ENCODE results near the gene SVOP. TPM values are rescaled to one million over a fixed set of nuclear protein-coding genes. Genes with fewer than 3 reads are reported as not detected.

SVOP gene
- polyA plus RNA-seq, 2 of the 4 experiments (the other 2 are of a cell fraction): not detected

GRCh38 chr12:108916336-108916735 is 104.5 kb downstream of the SVOP start:
- H3K4me2 ChIP-seq: no peak overlapping the region
- ChIA-PET CTCF (no interaction called here), POLR2A (no interaction called here)
- FAIRE-seq (no peak), ATAC-seq (no peak), DNase-seq (ENCODE audit: low read depth in 1 of 2, low spot score in 1 of 2) (no peak)
- WGBS (ENCODE audit: missing lambda C conversion rate): 46% methylated on average over 5 of the region's 5 CpGs
- H3K4me3 ChIP-seq: no peak overlapping the region
- no peaks in the 10 kb centered on the region for H3K4me1 ChIP-seq
- no peaks in the 10 kb centered on the region; the same call in 2 of the 3 replicates for H3K9me3 ChIP-seq
- no peak for TF ChIP-seq ESRRA (IDR thresholded peaks at IDR 0.05; ENCODE audit: borderline replicate concordance, low read length)
- TF ChIP-seq CHD4 (IDR thresholded peaks at IDR 0.05; ENCODE audit: borderline replicate concordance): no peak
- TF ChIP-seq ZFP36 (IDR thresholded peaks at IDR 0.05; ENCODE audit: borderline replicate concordance, partially characterized antibody): no peak
- no peak for TF ChIP-seq FOSL2 (IDR thresholded peaks at IDR 0.05)
- no peak for TF ChIP-seq FOSL2 (CRISPR knock-in tag; IDR thresholded peaks at IDR 0.05)
- TF ChIP-seq RNF2 (IDR thresholded peaks at IDR 0.05; ENCODE audit: borderline replicate concordance, low read depth): no peak
- no peak for TF ChIP-seq BCL3 (IDR thresholded peaks at IDR 0.05)
- no peak for TF ChIP-seq MAZ (IDR thresholded peaks at IDR 0.05; ENCODE audit: borderline replicate concordance, low read depth, low read length)
- TF ChIP-seq CTCF (IDR thresholded peaks at IDR 0.05): no peak
- TF ChIP-seq NPAS2 (CRISPR knock-in tag; IDR thresholded peaks at IDR 0.05; ENCODE audit: borderline replicate concordance): no peak
- TF ChIP-seq JUNB (IDR thresholded peaks at IDR 0.05): no peak
- no peak for TF ChIP-seq NR3C1 (IDR thresholded peaks at IDR 0.05)
- TF ChIP-seq ZC3H11A (IDR thresholded peaks at IDR 0.05): no peak
- TF ChIP-seq BHLHE40 (IDR thresholded peaks at IDR 0.05; ENCODE audit: low read depth, low read length): no peak
- TF ChIP-seq MYC (IDR thresholded peaks at IDR 0.05; ENCODE audit: borderline replicate concordance, low read length): no peak
- no peak for TF ChIP-seq HOXB5 (CRISPR knock-in tag; IDR thresholded peaks at IDR 0.05)
- no peak for TF ChIP-seq FOXS1 (CRISPR knock-in tag; IDR thresholded peaks at IDR 0.05)
- TF ChIP-seq PBX3 (IDR thresholded peaks at IDR 0.05): no peak
- no peak for TF ChIP-seq EHMT2 (IDR thresholded peaks at IDR 0.05; ENCODE audit: low read depth)
- no peak overlapping the region for H3K27ac ChIP-seq

DNA sequence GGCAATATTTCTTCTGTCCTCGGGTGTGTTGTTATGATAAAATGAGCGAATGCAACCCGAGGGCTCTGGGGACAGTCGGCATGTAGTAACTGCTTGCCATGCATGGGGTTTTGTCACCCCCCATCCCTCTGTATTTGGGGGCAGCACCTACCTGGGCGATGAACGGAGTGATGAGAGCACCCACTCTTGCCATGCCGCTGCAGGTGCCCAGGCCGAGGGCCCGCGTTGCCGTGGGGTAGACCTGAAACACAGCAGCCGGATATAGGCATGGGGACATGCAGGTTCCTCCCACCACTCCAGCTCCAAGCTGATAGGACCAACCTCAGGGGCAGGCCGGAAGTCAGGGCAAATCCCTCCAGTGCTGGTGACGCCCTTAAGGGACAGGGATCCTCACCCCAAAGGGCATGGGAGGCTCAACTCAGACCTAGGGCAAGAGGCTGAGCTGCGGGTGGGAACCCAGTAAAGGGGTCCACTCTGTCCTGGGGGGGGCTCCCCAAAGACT is 105.2 kb downstream of the SVOP start:
- ATAC-seq: peak in 1 of 2 experiments; percentile 50; a peak in 3 of 6 replicates
- CTCF ChIA-PET: no interaction called here
- 72% methylated on average over 15 of the region's 15 CpGs for WGBS (ENCODE audit: missing lambda C conversion rate)
- POLR2A ChIA-PET: no interaction called here
- no peak for DNase-seq (ENCODE audit: low read depth in 1 of 2, low spot score in 1 of 2)
- H3K4me3 ChIP-seq: no peak overlapping the region
- no peak overlapping the region for H3K27ac ChIP-seq
- no peak overlapping the region for H3K4me2 ChIP-seq
- no peak for FAIRE-seq
- no peaks in the 10 kb centered on the region for H3K4me1 ChIP-seq
- no peaks in the 10 kb centered on the region; the same call in 2 of the 3 replicates for H3K9me3 ChIP-seq
- TF ChIP-seq, protein P1, sequence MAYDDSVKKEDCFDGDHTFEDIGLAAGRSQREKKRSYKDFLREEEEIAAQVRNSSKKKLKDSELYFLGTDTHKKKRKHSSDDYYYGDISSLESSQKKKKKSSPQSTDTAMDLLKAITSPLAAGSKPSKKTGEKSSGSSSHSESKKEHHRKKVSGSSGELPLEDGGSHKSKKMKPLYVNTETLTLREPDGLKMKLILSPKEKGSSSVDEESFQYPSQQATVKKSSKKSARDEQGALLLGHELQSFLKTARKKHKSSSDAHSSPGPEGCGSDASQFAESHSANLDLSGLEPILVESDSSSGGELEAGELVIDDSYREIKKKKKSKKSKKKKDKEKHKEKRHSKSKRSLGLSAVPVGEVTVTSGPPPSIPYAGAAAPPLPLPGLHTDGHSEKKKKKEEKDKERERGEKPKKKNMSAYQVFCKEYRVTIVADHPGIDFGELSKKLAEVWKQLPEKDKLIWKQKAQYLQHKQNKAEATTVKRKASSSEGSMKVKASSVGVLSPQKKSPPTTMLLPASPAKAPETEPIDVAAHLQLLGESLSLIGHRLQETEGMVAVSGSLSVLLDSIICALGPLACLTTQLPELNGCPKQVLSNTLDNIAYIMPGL (CRISPR knock-in tag; IDR thresholded peaks at IDR 0.05; ENCODE audit: borderline replicate concordance): no peak
- TF ChIP-seq POLR2AphosphoS2 (conservative IDR thresholded peaks at IDR 0.05; ENCODE audit: low read length) (no peak), RFX5 (IDR thresholded peaks at IDR 0.05) (no peak), JUN (IDR thresholded peaks at IDR 0.05) (no peak), EHMT2 (IDR thresholded peaks at IDR 0.05; ENCODE audit: low read depth) (no peak), FOSL2 (IDR thresholded peaks at IDR 0.05) (no peak), FOSL2 (CRISPR knock-in tag; IDR thresholded peaks at IDR 0.05) (no peak), CBX8 (IDR thresholded peaks at IDR 0.05) (no peak), BCL3 (IDR thresholded peaks at IDR 0.05) (no peak), HEYL (CRISPR knock-in tag; IDR thresholded peaks at IDR 0.05) (no peak), RAD21 (conservative IDR thresholded peaks at IDR 0.05 in 1 of 2, IDR thresholded peaks at IDR 0.05 in 1 of 2) (no peak), POLR2A (IDR thresholded peaks at IDR 0.05; ENCODE audit: low read length) (no peak), SREBF2 (IDR thresholded peaks at IDR 0.05) (no peak), ATOH8 (CRISPR knock-in tag; IDR thresholded peaks at IDR 0.05; ENCODE audit: low read depth) (no peak), NPAS2 (CRISPR knock-in tag; IDR thresholded peaks at IDR 0.05; ENCODE audit: borderline replicate concordance) (no peak), KDM1A (IDR thresholded peaks at IDR 0.05; ENCODE audit: low read depth) (no peak), HOXB5 (CRISPR knock-in tag; IDR thresholded peaks at IDR 0.05) (no peak), HOXB13 (CRISPR knock-in tag; IDR thresholded peaks at IDR 0.05; ENCODE audit: low read depth) (no peak)
